IMR-90 (cell line): Measurements from ENCODE around the gene ANXA3. TPM values are rescaled to one million over a fixed set of nuclear protein-coding genes. Genes with fewer than 3 reads are reported as not detected.

ENCODE experiments used
- ATAC-seq: fragments of 200-7000 bp; cut with Tn5 transposase; 2 replicates; pipeline ENCODE4 v1.9.1; 2020; ENCODE audit warnings: low read depth, mild to moderate bottlenecking, moderate library complexity
- BruUV-seq: library from RNA; stranded (reverse); fragments of 400-500 nt; replicated peaks from 2 replicates; lab custom pipeline; 2021; lab: Mats Ljungman, UMichigan
- CTCF ChIA-PET: fragments of 300-600 bp; formaldehyde crosslinking; extraction: SDS; loops from one replicate; lab custom pipeline; 2021; ENCODE audit warnings: antibody characterized with exemption; lab: Yijun Ruan, JAX
- POLR2A ChIA-PET: fragments of 300-600 bp; sonication (Branson Sonifier 250); formaldehyde crosslinking; loops from one replicate; lab custom pipeline; 2022; ENCODE audit warnings: antibody characterized with exemption; ENCODE audit not compliant: unreplicated experiment; lab: Charles Lee
- DNase-seq: peaks from one replicate; pipeline ENCODE4 v3.0.0; 2013
- H2AFZ ChIP-seq: replicated peaks from 2 replicates; pipeline ENCODE3; 2013; ENCODE audit warnings: low read length, mild to moderate bottlenecking; ENCODE audit not compliant: poor library complexity
- H2AK5ac ChIP-seq: 2 replicates; pipeline ENCODE4 v1.6.1; 2013; ENCODE audit warnings: low read depth, low read length, inconsistent platforms
- H2AK9ac ChIP-seq: replicated peaks from 2 replicates; pipeline ENCODE3; 2013; ENCODE audit warnings: mild to moderate bottlenecking, low read depth, low read length, moderate library complexity; ENCODE audit not compliant: poor library complexity
- H2BK120ac ChIP-seq: 2 replicates; pipeline ENCODE4 v1.6.1; 2013; ENCODE audit warnings: low read depth, low read length, inconsistent platforms
- H2BK15ac ChIP-seq: 3 replicates; pipeline ENCODE4 v1.6.1; 2013; ENCODE audit warnings: low read depth, low read length, inconsistent platforms
- H2BK20ac ChIP-seq: 2 replicates; pipeline ENCODE4 v1.6.1; 2013; ENCODE audit warnings: low read depth, mild to moderate bottlenecking, inconsistent platforms, low read length, moderate library complexity
- H2BK5ac ChIP-seq: 2 replicates; pipeline ENCODE4 v1.6.1; 2013; ENCODE audit warnings: mild to moderate bottlenecking, low read depth, low read length, inconsistent platforms; ENCODE audit not compliant: poor library complexity, severe bottlenecking
- H3K14ac ChIP-seq: replicated peaks from 2 replicates; pipeline ENCODE4 v1.6.1; 2013; ENCODE audit warnings: low read depth, low read length, inconsistent platforms
- H3K18ac ChIP-seq: 2 replicates; pipeline ENCODE4 v1.6.1; 2013; ENCODE audit warnings: low read depth, low read length, control low read depth
- H3K23ac ChIP-seq: 2 replicates; pipeline ENCODE4 v1.6.1; 2013; ENCODE audit warnings: low read depth, low read length, inconsistent platforms
- H3K27ac ChIP-seq: 2 replicates; pipeline ENCODE4 v1.5.1; 2013; ENCODE audit warnings: mild to moderate bottlenecking, control low read depth, low read length; ENCODE audit not compliant: insufficient read depth
- H3K27me3 ChIP-seq: 2 replicates; pipeline ENCODE4 v1.6.1; 2013; ENCODE audit warnings: low read length; ENCODE audit not compliant: control insufficient read depth, insufficient read depth
- H3K36me3 ChIP-seq: 2 replicates; pipeline ENCODE4 v1.6.1; 2013; ENCODE audit warnings: low read length, mixed read lengths; ENCODE audit not compliant: control insufficient read depth, insufficient read depth
- H3K4ac ChIP-seq: 2 replicates; pipeline ENCODE4 v1.6.1; 2013; ENCODE audit warnings: low read depth, low read length, inconsistent platforms
- H3K4me1 ChIP-seq: 2 replicates; pipeline ENCODE4 v1.6.1; 2013; ENCODE audit warnings: low read length, mixed read lengths; ENCODE audit not compliant: control insufficient read depth, insufficient read depth
- H3K4me2 ChIP-seq: 2 replicates; pipeline ENCODE4 v1.6.1; 2013; ENCODE audit warnings: low read depth, mild to moderate bottlenecking, control low read depth, low read length, moderate library complexity
- H3K4me3 ChIP-seq: 2 replicates; pipeline ENCODE4 v1.5.1; 2013; ENCODE audit warnings: low read depth, mild to moderate bottlenecking, control low read depth, low read length, moderate library complexity; ENCODE audit not compliant: insufficient read depth
- H3K56ac ChIP-seq: 2 replicates; pipeline ENCODE4 v1.6.1; 2013; ENCODE audit warnings: low read length, inconsistent platforms; ENCODE audit not compliant: insufficient read depth; ENCODE audit errors: extremely low read depth
- H3K79me1 ChIP-seq, 2 experiments: 2 replicates each; pipeline ENCODE4 v1.6.1; 2013; ENCODE audit warnings: low read length in 2 of 2, inconsistent platforms in 1 of 2, low read depth in 1 of 2
- H3K9ac ChIP-seq: 2 replicates; pipeline ENCODE4 v1.6.1; 2013; ENCODE audit warnings: low read depth, low read length, control low read depth
- H3K9me1 ChIP-seq: 2 replicates; pipeline ENCODE4 v1.6.1; 2013; ENCODE audit warnings: low read length, inconsistent platforms; ENCODE audit not compliant: insufficient read depth
- H3K9me3 ChIP-seq: 2 replicates; pipeline ENCODE4 v1.6.1; 2013; ENCODE audit warnings: low read length; ENCODE audit not compliant: control insufficient read depth, insufficient read depth
- H4K20me1 ChIP-seq: 2 replicates; pipeline ENCODE4 v1.6.1; 2013; ENCODE audit warnings: low read length, inconsistent platforms; ENCODE audit not compliant: insufficient read depth
- H4K5ac ChIP-seq: 2 replicates; pipeline ENCODE4 v1.6.1; 2013; ENCODE audit warnings: mild to moderate bottlenecking, low read depth, low read length, control low read depth
- H4K8ac ChIP-seq, 2 experiments: 2 replicates each; pipeline ENCODE4 v1.6.1; 2013; ENCODE audit warnings: low read depth in 2 of 2, low read length in 2 of 2, control low read depth in 1 of 2, inconsistent platforms in 1 of 2
- H4K91ac ChIP-seq: 2 replicates; pipeline ENCODE4 v1.6.1; 2013; ENCODE audit warnings: low read depth, low read length, inconsistent platforms; ENCODE audit not compliant: insufficient read depth
- FOS ChIP-seq: fragments of 150-350 bp; IDR thresholded peaks from 2 replicates; pipeline ENCODE4 v1.6.1; 2016; ENCODE audit warnings: low read depth, low read length
- RCOR1 ChIP-seq: IDR thresholded peaks from 2 replicates; pipeline ENCODE4 v1.6.1; 2012; ENCODE audit warnings: mild to moderate bottlenecking, low read length, improper control_type of control experiment; ENCODE audit not compliant: insufficient replicate concordance
- WGBS, 2 experiments: methylation state at CpG; one replicate each; pipeline versions ENCODE4 v1.1.5 to v1.1.7; 2013; ENCODE audit warnings: missing lambda C conversion rate in 2 of 2; ENCODE audit not compliant: insufficient read length in 1 of 2; ENCODE audit errors: extremely low coverage in 2 of 2; 5-methylcytosine and 5-hydroxymethylcytosine counted together
- dilution Hi-C: fragments of 300-500 bp; cut with HindIII; formaldehyde crosslinking; loops from one replicate; pipeline ENCODE4 v1.14.3; 2018; ENCODE audit warnings: low sequenced_read_pairs; ENCODE audit not compliant: unreplicated experiment
- in situ Hi-C: fragments of 300-500 bp; cut with MboI; formaldehyde crosslinking; loops from 3 replicates; pipeline ENCODE4 v1.14.3; 2019; ENCODE audit warnings: low sequenced_read_pairs, inconsistent platforms, mixed read lengths
- intact Hi-C: fragments of 100-400 bp; cut with micrococcal nuclease; formaldehyde crosslinking; loops from 2 replicates; pipeline ENCODE4 v1.10.0; 2022
- polyA plus RNA-seq, 3 experiments: library from polyadenylated mRNA; depleted of rRNA; stranded (reverse); fragments of >200 nt; gene quantifications; 2 replicates each; pipeline ENCODE4 v1.2.3, GENCODE V29; 2012; ENCODE audit warnings: low replicate concordance in 1 of 3
- total RNA-seq: library from RNA; depleted of rRNA; stranded (reverse); fragments of >200 nt; gene quantifications from 2 replicates; pipeline ENCODE4 v1.2.3, GENCODE V29; 2012

Gene ANXA3
- total and polyA plus RNA-seq, 2 of the 4 experiments (the other 2 are of a cell fraction) = 4.2 to 5.0 TPM

DNA sequence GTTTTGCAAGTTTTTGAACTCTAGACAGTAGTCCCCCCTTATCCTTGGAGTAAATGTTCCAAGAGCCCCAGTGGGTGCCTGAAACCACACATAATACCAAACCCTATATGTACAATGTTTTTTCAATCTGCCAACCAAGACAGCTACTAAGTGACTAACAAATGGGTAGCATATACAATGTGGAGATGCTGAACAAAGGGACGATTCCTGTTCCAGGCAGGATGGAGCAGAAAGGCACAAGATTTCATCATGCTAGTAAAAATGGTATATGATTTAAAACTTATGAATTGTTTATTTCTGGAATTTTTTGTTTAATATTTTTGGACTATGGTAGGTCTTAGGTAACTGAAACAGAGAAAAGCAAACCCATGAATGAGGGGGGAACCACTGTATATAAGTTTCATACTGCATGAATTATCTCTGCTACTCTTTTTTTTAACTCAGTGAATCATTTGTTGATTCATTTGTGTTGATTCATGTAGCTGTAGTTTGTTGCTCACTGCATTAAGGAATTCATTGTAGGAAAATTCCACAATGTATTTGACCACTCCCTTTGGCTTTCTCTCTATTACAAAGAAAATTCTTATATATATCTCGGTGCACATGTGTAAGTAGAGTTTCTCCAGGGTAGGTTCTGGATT lies 21.9 kb upstream of the ANXA3 start:
- peak overlapping the region; percentile 31; the same call in 1 of the 2 replicates for H3K18ac ChIP-seq
- H2AFZ ChIP-seq = peak overlapping the region; percentile 79
- in situ Hi-C loops = no loop called here
- ATAC-seq (peak; percentile 73), DNase-seq (peak; percentile 74)
- peak overlapping the region; percentile 94; the same call in 1 of the 2 replicates for H3K14ac ChIP-seq
- peak overlapping the region; percentile 72 for H2BK20ac ChIP-seq
- no peaks in the 10 kb centered on the region for H3K36me3 ChIP-seq
- peak overlapping the region; percentile 94 for H2BK120ac ChIP-seq
- H3K27ac ChIP-seq = peak overlapping the region; percentile 54; the same call in 1 of the 2 replicates
- peak overlapping the region; percentile 7; the same call in 1 of the 2 replicates for H3K4me2 ChIP-seq
- peak overlapping the region; percentile 79 to 92; a peak in 3 of 4 replicates for H4K8ac ChIP-seq
- no peaks in the 10 kb centered on the region for H3K9me3 ChIP-seq
- TF ChIP-seq FOS (peak; percentile 48; the same call in 1 of the 2 replicates), RCOR1 (no peak)
- H2BK15ac ChIP-seq = peak overlapping the region; percentile 99; the same call in 1 of the 3 replicates
- peak overlapping the region; percentile 94; the same call in 1 of the 2 replicates for H3K56ac ChIP-seq
- peaks cover 10% of the 10 kb centered on the region for H3K4me1 ChIP-seq
- peak overlapping the region; percentile 19; the same call in 1 of the 2 replicates for H3K23ac ChIP-seq
- no CpG with 5 or more reads among the region's 2 CpGs for WGBS, 2 experiments
- H3K4ac ChIP-seq = peak overlapping the region; percentile 93
- H3K79me1 ChIP-seq = 0 out of 4 replicates have a peak, but pooled peaks cover 0 to 4% of the 10 kb centered on the region in 2 experiments
- H4K5ac ChIP-seq = no peak overlapping the region; the same call in 1 of the 2 replicates
- H3K27me3 ChIP-seq = no peaks in the 10 kb centered on the region
- peak overlapping the region; percentile 93 for H4K91ac ChIP-seq
- H2AK5ac ChIP-seq = peak overlapping the region; percentile 84; the same call in 1 of the 2 replicates
- BruUV-seq = no TSS peak
- no peaks in the 10 kb centered on the region for H4K20me1 ChIP-seq
- CTCF ChIA-PET = no interaction called here
- H3K9ac ChIP-seq = no peak overlapping the region
- peak overlapping the region; percentile 70 for H2BK5ac ChIP-seq
- POLR2A ChIA-PET = no interaction called here
- dilution Hi-C loops = no loop called here
- H2AK9ac ChIP-seq = peak overlapping the region; percentile 96
- intact Hi-C loops = no loop called here
- no peak overlapping the region for H3K4me3 ChIP-seq
- H3K9me1 ChIP-seq = peaks cover 10% of the 10 kb centered on the region
